SK-N-SH (cell line): ENCODE measurements around the gene PPIL1. TPM values are rescaled to one million over a fixed set of nuclear protein-coding genes. Genes with fewer than 3 reads are reported as not detected.

Experiments used
- CTCF ChIA-PET: fragments of 300-600, 350-600 bp; formaldehyde crosslinking; extraction: SDS; loops from one replicate; lab custom pipeline; 2021; lab: Yijun Ruan, JAX
- POLR2A ChIA-PET: fragments of 350-600 bp; sonication (Branson Sonifier 250); formaldehyde crosslinking; extraction: SDS; loops from one replicate; lab custom pipeline; 2020; ENCODE audit warnings: antibody characterized with exemption, inconsistent platforms; lab: Yijun Ruan, JAX
- DNase-seq: peaks from one replicate; pipeline ENCODE4 v3.0.0; 2012
- H2AFZ ChIP-seq: fragments of 200-600 bp; sonication (generic); 2 replicates; pipeline ENCODE4 v1.8.1; 2016; ENCODE audit warnings: antibody characterized with exemption, mild to moderate bottlenecking, low read depth
- H3F3A ChIP-seq: fragments of 200-600 bp; sonication (generic); replicated peaks from 2 replicates; pipeline ENCODE3; 2016; ENCODE audit warnings: antibody characterized with exemption, mild to moderate bottlenecking; ENCODE audit not compliant: insufficient read depth
- H3K27ac ChIP-seq, 2 experiments: fragments of 200-500 bp in 1 of 2; fragments of 200-600 bp in 1 of 2; sonication (Bioruptor generic) in 1 of 2; sonication (generic), shearing (Covaris generic) in 1 of 2; 2 replicates each; pipeline versions ENCODE4 v1.5.1 to v1.6.1; 2014 to 2016; ENCODE audit warnings: low read depth in 2 of 2, inconsistent platforms in 1 of 2, low read length in 1 of 2, mild to moderate bottlenecking in 1 of 2, mixed read lengths in 1 of 2
- H3K27me3 ChIP-seq: fragments of 200-600 bp; sonication (generic), shearing (Covaris generic); 2 replicates; pipeline ENCODE4 v1.6.1; 2016; ENCODE audit warnings: mixed run types; ENCODE audit not compliant: insufficient read depth
- H3K36me3 ChIP-seq, 2 experiments: fragments of 200-500 bp in 1 of 2; fragments of 200-600 bp in 1 of 2; sonication (Bioruptor generic) in 1 of 2; sonication (generic) in 1 of 2; replicated peaks in 1 of 2; 2 replicates each; pipeline versions ENCODE3 to v1.5.1; 2014 to 2016; ENCODE audit warnings: low read length in 1 of 2, mild to moderate bottlenecking in 1 of 2; ENCODE audit not compliant: insufficient read depth in 2 of 2, control insufficient read depth in 1 of 2
- H3K4me1 ChIP-seq, 2 experiments: fragments of 200-500 bp in 1 of 2; fragments of 200-600 bp in 1 of 2; sonication (Bioruptor generic) in 1 of 2; sonication (generic), shearing (Covaris generic) in 1 of 2; 2 replicates each; pipeline versions ENCODE4 v1.5.1 to v1.6.1; 2014 to 2016; ENCODE audit warnings: low read depth in 1 of 2, low read length in 1 of 2, mixed run types in 1 of 2; ENCODE audit not compliant: insufficient read depth in 2 of 2, control insufficient read depth in 1 of 2
- H3K4me2 ChIP-seq: fragments of 200-600 bp; sonication (generic), shearing (Covaris generic); 2 replicates; pipeline ENCODE4 v1.6.1; 2017; ENCODE audit warnings: mixed run types
- H3K4me3 ChIP-seq, 2 experiments: fragments of 200-500 bp in 1 of 2; fragments of 200-600 bp in 1 of 2; sonication (Bioruptor generic) in 1 of 2; sonication (generic), shearing (Covaris generic) in 1 of 2; 2 replicates each; pipeline versions ENCODE4 v1.5.1 to v1.8.1; 2014 to 2016; ENCODE audit warnings: low read depth in 2 of 2, inconsistent platforms in 1 of 2, low read length in 1 of 2, mild to moderate bottlenecking in 1 of 2, mixed read lengths in 1 of 2, moderate library complexity in 1 of 2
- H3K79me2 ChIP-seq: fragments of 200-600 bp; sonication (generic); 2 replicates; pipeline ENCODE4 v1.8.1; 2017; ENCODE audit warnings: mild to moderate bottlenecking; ENCODE audit not compliant: insufficient read depth
- H3K9ac ChIP-seq: fragments of 200-600 bp; sonication (generic); 2 replicates; pipeline ENCODE4 v1.6.1; 2017; ENCODE audit warnings: mixed run types
- H3K9me2 ChIP-seq: fragments of 200-600 bp; sonication (generic); 2 replicates; pipeline ENCODE4 v1.6.1; 2017; ENCODE audit warnings: mixed run types
- H3K9me3 ChIP-seq: fragments of 200-600 bp; sonication (generic); 2 replicates; pipeline ENCODE4 v1.6.1; 2017; ENCODE audit warnings: mixed run types, mild to moderate bottlenecking, moderate library complexity
- H4K20me1 ChIP-seq: fragments of 200-600 bp; sonication (generic); 2 replicates; pipeline ENCODE4 v1.6.1; 2017; ENCODE audit warnings: mild to moderate bottlenecking, mixed run types; ENCODE audit not compliant: insufficient read depth
- ELF1 ChIP-seq: IDR thresholded peaks from 2 replicates; pipeline ENCODE4 v1.4.0; 2012
- EP300 ChIP-seq, 2 experiments: IDR thresholded peaks; 2 replicates each; pipeline versions ENCODE4 v1.4.0 to v1.6.1; 2012; ENCODE audit warnings: borderline replicate concordance in 1 of 2, low read depth in 1 of 2, low read length in 1 of 2
- GABPA ChIP-seq: IDR thresholded peaks from 2 replicates; pipeline ENCODE4 v1.4.0; 2012; ENCODE audit warnings: low read depth, mild to moderate bottlenecking
- GATA2 ChIP-seq: sonication (generic); formaldehyde crosslinking; IDR thresholded peaks from 2 replicates; pipeline ENCODE4 v1.5.0; 2020; ENCODE audit warnings: mild to moderate bottlenecking, missing genetic modification reagents
- NFIC ChIP-seq: IDR thresholded peaks from 2 replicates; pipeline ENCODE4 v1.4.0; 2012; ENCODE audit warnings: borderline replicate concordance
- POLR2AphosphoS5 ChIP-seq: IDR thresholded peaks from 2 replicates; pipeline ENCODE4 v1.6.1; 2012; ENCODE audit warnings: low read depth, low read length
- RAD21 ChIP-seq: IDR thresholded peaks from 2 replicates; pipeline ENCODE4 v1.6.1; 2012; ENCODE audit warnings: mild to moderate bottlenecking, low read length
- RCOR1 ChIP-seq: fragments of 150-350 bp; IDR thresholded peaks from 2 replicates; pipeline ENCODE4 v1.6.1; 2017; ENCODE audit warnings: antibody characterized with exemption, low read length
- SMC3 ChIP-seq: IDR thresholded peaks from 2 replicates; pipeline ENCODE4 v1.6.1; 2012; ENCODE audit warnings: low read depth, low read length, improper control_type of control experiment
- TEAD4 ChIP-seq: IDR thresholded peaks from 2 replicates; pipeline ENCODE4 v1.4.0; 2012; ENCODE audit warnings: mild to moderate bottlenecking, borderline replicate concordance; ENCODE audit not compliant: insufficient read depth
- YY1 ChIP-seq: IDR thresholded peaks from 2 replicates; pipeline ENCODE4 v1.4.0; 2012; ENCODE audit warnings: low read depth, mild to moderate bottlenecking
- WGBS: methylation state at CpG from one replicate; pipeline ENCODE4 v1.1.6; 2017; ENCODE audit warnings: low lambda C conversion rate; 5-methylcytosine and 5-hydroxymethylcytosine counted together
- polyA plus RNA-seq, 3 experiments: library from polyadenylated mRNA; depleted of rRNA; stranded (reverse); fragments of >200 nt; gene quantifications; 2 replicates each; pipeline ENCODE4 v1.2.3, GENCODE V29; 2012
- TF ChIP-seq, protein P1 (sequence below): IDR thresholded peaks from 2 replicates; pipeline ENCODE4 v1.4.0; 2012; ENCODE audit warnings: low read depth, borderline replicate concordance
- TF ChIP-seq, protein P2 (sequence below): fragments of 150-350 bp; IDR thresholded peaks from 2 replicates; pipeline ENCODE4 v1.6.1; 2017; ENCODE audit warnings: antibody characterized with exemption, low read length, low read depth, borderline replicate concordance
- TF ChIP-seq, protein P3 (sequence below): fragments of 200-600 bp; sonication (generic); IDR thresholded peaks from 2 replicates; pipeline ENCODE4 v1.6.1; 2017; ENCODE audit warnings: antibody characterized with exemption, mild to moderate bottlenecking, moderate library complexity

Gene PPIL1
- polyA plus RNA-seq, 1 of the 3 experiments (the other 2 are of a cell fraction) = 36.6 TPM

DNA sequence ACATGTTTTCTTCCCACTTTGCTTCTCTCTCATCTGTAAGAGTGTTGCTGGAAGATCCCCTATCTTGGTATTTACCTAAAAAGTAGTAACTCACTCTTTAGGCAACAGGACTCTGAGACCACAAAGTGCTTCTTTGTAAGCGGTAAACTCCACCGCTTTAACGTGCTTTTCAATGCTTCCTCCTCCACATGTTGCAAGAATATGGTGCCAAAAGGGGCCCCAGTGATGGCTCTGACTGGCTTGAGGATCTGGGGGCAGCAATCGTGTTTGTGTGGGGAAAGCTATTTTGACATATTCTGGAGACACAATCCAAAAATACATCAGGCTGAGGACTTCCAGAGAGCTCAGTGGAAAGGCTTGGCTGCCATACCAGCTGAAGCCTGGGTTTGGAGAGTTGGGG, 23.0 kb downstream of the PPIL1 start:
- Histone ChIP-seq H3K27ac (no peak overlapping the region), H3K27me3 (no peaks in the 10 kb centered on the region), H3K79me2 (no peaks in the 10 kb centered on the region), H3K9ac (no peak overlapping the region), H3K4me3 (no peak overlapping the region), H3K9me3 (no peaks in the 10 kb centered on the region), H4K20me1 (no peaks in the 10 kb centered on the region), H3K9me2 (no peaks in the 10 kb centered on the region), H3F3A (no peaks in the 10 kb centered on the region), H3K4me2 (no peak overlapping the region), H3K4me1 (peaks cover 10 to 16% of the 10 kb centered on the region in 2 experiments; a peak in 2 of 4 replicates), H2AFZ (no peak overlapping the region), H3K36me3 (peaks cover 25 to 37% of the 10 kb centered on the region in 2 experiments)
- ChIA-PET POLR2A (interaction anchor here (0.8 to 1.2 kb wide), 3 partner anchors 23 to 167 kb away, joined by 3 read pairs; partner anchors contain the start of gene PPIL1), CTCF (interaction anchor here (0.8 to 7.2 kb wide), 40 partner anchors 9 to 491 kb away, joined by 3 to 200 read pairs (median 5); partner anchors contain the start of genes C6orf89, MTCH1 and PPIL1)
- TF ChIP-seq, protein P1, sequence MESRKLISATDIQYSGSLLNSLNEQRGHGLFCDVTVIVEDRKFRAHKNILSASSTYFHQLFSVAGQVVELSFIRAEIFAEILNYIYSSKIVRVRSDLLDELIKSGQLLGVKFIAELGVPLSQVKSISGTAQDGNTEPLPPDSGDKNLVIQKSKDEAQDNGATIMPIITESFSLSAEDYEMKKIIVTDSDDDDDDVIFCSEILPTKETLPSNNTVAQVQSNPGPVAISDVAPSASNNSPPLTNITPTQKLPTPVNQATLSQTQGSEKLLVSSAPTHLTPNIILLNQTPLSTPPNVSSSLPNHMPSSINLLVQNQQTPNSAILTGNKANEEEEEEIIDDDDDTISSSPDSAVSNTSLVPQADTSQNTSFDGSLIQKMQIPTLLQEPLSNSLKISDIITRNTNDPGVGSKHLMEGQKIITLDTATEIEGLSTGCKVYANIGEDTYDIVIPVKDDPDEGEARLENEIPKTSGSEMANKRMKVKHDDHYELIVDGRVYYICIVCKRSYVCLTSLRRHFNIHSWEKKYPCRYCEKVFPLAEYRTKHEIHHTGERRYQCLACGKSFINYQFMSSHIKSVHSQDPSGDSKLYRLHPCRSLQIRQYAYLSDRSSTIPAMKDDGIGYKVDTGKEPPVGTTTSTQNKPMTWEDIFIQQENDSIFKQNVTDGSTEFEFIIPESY = no peak
- no peak for TF ChIP-seq EP300 (IDR thresholded peaks at IDR 0.05; ENCODE audit: borderline replicate concordance in 1 of 2, low read depth in 1 of 2, low read length in 1 of 2)
- TF ChIP-seq GABPA = no peak
- TF ChIP-seq RCOR1 = no peak
- no peak for TF ChIP-seq YY1
- no peak for TF ChIP-seq POLR2AphosphoS5
- TF ChIP-seq, protein P2, sequence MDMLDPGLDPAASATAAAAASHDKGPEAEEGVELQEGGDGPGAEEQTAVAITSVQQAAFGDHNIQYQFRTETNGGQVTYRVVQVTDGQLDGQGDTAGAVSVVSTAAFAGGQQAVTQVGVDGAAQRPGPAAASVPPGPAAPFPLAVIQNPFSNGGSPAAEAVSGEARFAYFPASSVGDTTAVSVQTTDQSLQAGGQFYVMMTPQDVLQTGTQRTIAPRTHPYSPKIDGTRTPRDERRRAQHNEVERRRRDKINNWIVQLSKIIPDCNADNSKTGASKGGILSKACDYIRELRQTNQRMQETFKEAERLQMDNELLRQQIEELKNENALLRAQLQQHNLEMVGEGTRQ = no peak
- TF ChIP-seq ELF1 = no peak
- TF ChIP-seq GATA2 = no peak
- TF ChIP-seq TEAD4 = no peak
- DNase-seq = no peak
- WGBS = 91% methylated on average over 4 of the region's 4 CpGs

DNA sequence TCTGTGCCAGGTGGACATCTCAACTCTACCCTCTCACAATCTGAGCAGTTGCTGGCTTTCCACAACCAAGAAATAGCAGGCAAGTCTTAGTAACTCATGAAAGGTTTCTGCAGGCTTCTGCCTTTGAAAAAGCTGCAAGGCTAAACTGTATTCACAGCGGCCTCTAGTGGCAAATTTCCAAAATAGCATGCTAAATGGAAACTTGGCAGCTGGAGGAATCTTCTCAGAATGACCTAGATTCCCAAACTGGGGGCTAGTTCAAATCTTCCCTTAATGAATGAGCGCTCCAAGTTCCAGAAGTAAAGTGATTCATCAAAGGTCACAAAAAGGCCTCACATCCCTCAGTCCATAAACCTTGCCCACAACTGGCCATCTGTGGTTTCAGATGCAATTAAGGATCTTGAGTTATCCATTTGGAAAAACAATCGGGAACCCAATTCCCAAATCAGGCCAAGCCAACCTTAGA, 23.4 kb downstream of the PPIL1 start:
- Histone ChIP-seq H3K79me2 (no peaks in the 10 kb centered on the region), H4K20me1 (no peaks in the 10 kb centered on the region), H3K9ac (no peak overlapping the region), H3K4me2 (no peak overlapping the region), H3K4me1 (peaks cover 10 to 13% of the 10 kb centered on the region in 2 experiments; a peak in 2 of 4 replicates), H3K36me3 (peaks cover 22 to 35% of the 10 kb centered on the region in 2 experiments), H3K27me3 (no peaks in the 10 kb centered on the region), H3K4me3 (no peak overlapping the region; a peak in 1 of 4 replicates), H3F3A (no peaks in the 10 kb centered on the region), H3K9me3 (no peaks in the 10 kb centered on the region), H3K9me2 (no peaks in the 10 kb centered on the region), H2AFZ (no peak overlapping the region), H3K27ac (no peak overlapping the region)
- ChIA-PET CTCF (interaction anchor here (0.6 to 7.2 kb wide), 40 partner anchors 9 to 491 kb away, joined by 3 to 200 read pairs (median 5); partner anchors contain the start of genes C6orf89, MTCH1 and PPIL1), POLR2A (interaction anchor here (1.0 kb wide), 1 partner anchor 61 kb away, joined by 3 read pairs; no protein-coding TSS in a partner anchor)
- TF ChIP-seq NFIC (no peak), RAD21 (peak; percentile 83), SMC3 (peak; percentile 75)
- TF ChIP-seq, protein P2 = no peak
- TF ChIP-seq, protein P3, sequence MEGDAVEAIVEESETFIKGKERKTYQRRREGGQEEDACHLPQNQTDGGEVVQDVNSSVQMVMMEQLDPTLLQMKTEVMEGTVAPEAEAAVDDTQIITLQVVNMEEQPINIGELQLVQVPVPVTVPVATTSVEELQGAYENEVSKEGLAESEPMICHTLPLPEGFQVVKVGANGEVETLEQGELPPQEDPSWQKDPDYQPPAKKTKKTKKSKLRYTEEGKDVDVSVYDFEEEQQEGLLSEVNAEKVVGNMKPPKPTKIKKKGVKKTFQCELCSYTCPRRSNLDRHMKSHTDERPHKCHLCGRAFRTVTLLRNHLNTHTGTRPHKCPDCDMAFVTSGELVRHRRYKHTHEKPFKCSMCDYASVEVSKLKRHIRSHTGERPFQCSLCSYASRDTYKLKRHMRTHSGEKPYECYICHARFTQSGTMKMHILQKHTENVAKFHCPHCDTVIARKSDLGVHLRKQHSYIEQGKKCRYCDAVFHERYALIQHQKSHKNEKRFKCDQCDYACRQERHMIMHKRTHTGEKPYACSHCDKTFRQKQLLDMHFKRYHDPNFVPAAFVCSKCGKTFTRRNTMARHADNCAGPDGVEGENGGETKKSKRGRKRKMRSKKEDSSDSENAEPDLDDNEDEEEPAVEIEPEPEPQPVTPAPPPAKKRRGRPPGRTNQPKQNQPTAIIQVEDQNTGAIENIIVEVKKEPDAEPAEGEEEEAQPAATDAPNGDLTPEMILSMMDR = peak; percentile 75
- WGBS = 63% methylated on average over 3 of the region's 3 CpGs
- DNase-seq = peak; percentile 61
